Natural killer cell (primary cell): ENCODE measurements around the gene SORBS1. TPM values are rescaled to one million over a fixed set of nuclear protein-coding genes. Genes with fewer than 3 reads are reported as not detected.

Experiments
- ATAC-seq, 3 donors: fragments of 150-1000 bp in 2 of 3; fragments of 200-7000 bp in 1 of 3; cut with Tn5 transposase; 1 replicate in 1 of 3; 2 replicates in 2 of 3; pipeline ENCODE4 v1.10.0; 2021; ENCODE audit warnings: mild to moderate bottlenecking in 2 of 3, moderate library complexity in 2 of 3
- DNase-seq, 2 donors: peaks; one replicate each; pipeline versions ENCODE4 v3.0.0 to v3.0.0-alpha.2; 2013 to 2021; ENCODE audit warnings: mixed read lengths in 1 of 2
- H3K27ac ChIP-seq: one replicate; pipeline ENCODE4 v1.5.1; 2013; ENCODE audit warnings: mild to moderate bottlenecking, low read length
- H3K27me3 ChIP-seq: one replicate; pipeline ENCODE4 v1.6.1; 2013; ENCODE audit warnings: low read length; ENCODE audit not compliant: control insufficient read depth, insufficient read depth
- H3K36me3 ChIP-seq: one replicate; pipeline ENCODE4 v1.6.1; 2013; ENCODE audit warnings: low read length; ENCODE audit not compliant: control insufficient read depth, insufficient read depth
- H3K4me1 ChIP-seq: one replicate; pipeline ENCODE4 v1.6.1; 2013; ENCODE audit warnings: low read length; ENCODE audit not compliant: control insufficient read depth, insufficient read depth
- H3K4me3 ChIP-seq: one replicate; pipeline ENCODE4 v1.5.1; 2013; ENCODE audit warnings: low read length
- H3K9me3 ChIP-seq: one replicate; pipeline ENCODE4 v1.6.1; 2013; ENCODE audit warnings: low read length; ENCODE audit not compliant: control insufficient read depth, insufficient read depth
- H3K27ac Mint-ChIP-seq, 2 donors: one replicate each; pipeline ENCODE4 v1.8.0; 2022; ENCODE audit warnings: mild to moderate bottlenecking in 2 of 2, mixed read lengths in 2 of 2, moderate library complexity in 1 of 2
- H3K27me3 Mint-ChIP-seq, 2 donors: one replicate each; pipeline ENCODE4 v1.8.0; 2022; ENCODE audit warnings: low read depth in 2 of 2, mixed read lengths in 2 of 2
- H3K36me3 Mint-ChIP-seq: one replicate; pipeline ENCODE4 v1.8.0; 2022; ENCODE audit warnings: mixed read lengths
- H3K4me1 Mint-ChIP-seq, 2 donors: one replicate each; pipeline ENCODE4 v1.8.0; 2022; ENCODE audit warnings: mixed read lengths in 2 of 2
- H3K4me3 Mint-ChIP-seq: one replicate; pipeline ENCODE4 v1.8.0; 2022; ENCODE audit warnings: mild to moderate bottlenecking, moderate library complexity, mixed read lengths
- H3K9me3 Mint-ChIP-seq, 2 donors: one replicate each; pipeline ENCODE4 v1.8.0; 2022; ENCODE audit warnings: mixed read lengths in 2 of 2
- WGBS: methylation state at CpG from one replicate; pipeline ENCODE4 v1.1.7; 2013; ENCODE audit warnings: missing lambda C conversion rate; ENCODE audit not compliant: insufficient coverage; 5-methylcytosine and 5-hydroxymethylcytosine counted together
- intact Hi-C: fragments of 100-400 bp; cut with micrococcal nuclease; formaldehyde crosslinking; loops from one replicate; pipeline ENCODE4 v1.14.2; 2022
- total RNA-seq, 4 donors: library from RNA; stranded (reverse); fragments of 120-200 nt in 1 of 4; gene quantifications; one replicate each; pipeline versions ENCODE4 v1.2.3 to v1.2.4, GENCODE V29; 2013 to 2022
- TF ChIP-seq, protein P1 (sequence below): fragments of 200-600 bp; IDR thresholded peaks from one replicate; pipeline ENCODE4 v1.8.0; 2022; ENCODE audit warnings: antibody characterized with exemption

The SORBS1 gene
- total RNA-seq, 3 donors from 2014 or later (not counting 1 experiment from before 2014, with no cell fraction given) = 2.4 to 5.4 (median 2.8) TPM

GRCh38 chr10:95355301-95355700 lies 205.9 kb downstream of the SORBS1 start:
- no peak overlapping the region for H3K27ac ChIP-seq
- intact Hi-C loops = no loop called here
- H3K27me3 ChIP-seq = no peaks in the 10 kb centered on the region
- H3K4me1 ChIP-seq = no peaks in the 10 kb centered on the region
- H3K27me3 Mint-ChIP-seq = no peaks in the 10 kb centered on the region
- no peaks in the 10 kb centered on the region for H3K9me3 Mint-ChIP-seq
- WGBS = 92% methylated on average over 7 of the region's 7 CpGs
- no peaks in the 10 kb centered on the region for H3K36me3 ChIP-seq
- no peak for ATAC-seq
- no peaks in the 10 kb centered on the region for H3K36me3 Mint-ChIP-seq
- H3K9me3 ChIP-seq = no peaks in the 10 kb centered on the region
- no peak overlapping the region for H3K4me3 ChIP-seq
- H3K27ac Mint-ChIP-seq = no peak overlapping the region
- H3K4me3 Mint-ChIP-seq = no peak overlapping the region
- DNase-seq = no peak
- TF ChIP-seq, protein P1, sequence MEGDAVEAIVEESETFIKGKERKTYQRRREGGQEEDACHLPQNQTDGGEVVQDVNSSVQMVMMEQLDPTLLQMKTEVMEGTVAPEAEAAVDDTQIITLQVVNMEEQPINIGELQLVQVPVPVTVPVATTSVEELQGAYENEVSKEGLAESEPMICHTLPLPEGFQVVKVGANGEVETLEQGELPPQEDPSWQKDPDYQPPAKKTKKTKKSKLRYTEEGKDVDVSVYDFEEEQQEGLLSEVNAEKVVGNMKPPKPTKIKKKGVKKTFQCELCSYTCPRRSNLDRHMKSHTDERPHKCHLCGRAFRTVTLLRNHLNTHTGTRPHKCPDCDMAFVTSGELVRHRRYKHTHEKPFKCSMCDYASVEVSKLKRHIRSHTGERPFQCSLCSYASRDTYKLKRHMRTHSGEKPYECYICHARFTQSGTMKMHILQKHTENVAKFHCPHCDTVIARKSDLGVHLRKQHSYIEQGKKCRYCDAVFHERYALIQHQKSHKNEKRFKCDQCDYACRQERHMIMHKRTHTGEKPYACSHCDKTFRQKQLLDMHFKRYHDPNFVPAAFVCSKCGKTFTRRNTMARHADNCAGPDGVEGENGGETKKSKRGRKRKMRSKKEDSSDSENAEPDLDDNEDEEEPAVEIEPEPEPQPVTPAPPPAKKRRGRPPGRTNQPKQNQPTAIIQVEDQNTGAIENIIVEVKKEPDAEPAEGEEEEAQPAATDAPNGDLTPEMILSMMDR = no peak
- H3K4me1 Mint-ChIP-seq = no peaks in the 10 kb centered on the region

DNA sequence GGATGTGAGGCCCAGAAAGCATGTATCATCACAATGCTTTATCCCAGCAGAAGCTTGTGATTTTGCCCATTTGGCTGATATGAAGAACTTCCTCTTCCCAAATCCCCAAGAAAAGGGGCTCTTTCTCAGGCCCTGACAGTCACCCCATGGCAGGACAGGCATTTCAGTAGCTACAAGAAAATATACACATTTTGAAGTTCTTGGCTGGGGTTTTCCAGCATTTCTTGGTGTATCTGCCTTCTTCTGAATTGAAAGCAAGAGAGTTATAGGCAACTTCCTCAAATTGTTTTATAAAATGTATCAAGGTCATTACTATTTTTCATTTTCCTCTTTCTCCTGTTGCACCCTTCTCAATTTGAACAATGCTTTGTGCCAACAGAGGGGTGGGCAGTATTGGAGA lies 207.1 kb downstream of the SORBS1 start:
- DNase-seq = no peak
- Mint-ChIP-seq H3K36me3 (no peaks in the 10 kb centered on the region), H3K4me3 (no peak overlapping the region), H3K4me1 (no peaks in the 10 kb centered on the region), H3K27me3 (no peaks in the 10 kb centered on the region), H3K27ac (no peak overlapping the region), H3K9me3 (no peaks in the 10 kb centered on the region)
- H3K27ac ChIP-seq = no peak overlapping the region
- no peaks in the 10 kb centered on the region for H3K36me3 ChIP-seq
- no peak overlapping the region for H3K4me3 ChIP-seq
- TF ChIP-seq, protein P1 = no peak
- H3K27me3 ChIP-seq = no peaks in the 10 kb centered on the region
- H3K4me1 ChIP-seq = no peaks in the 10 kb centered on the region
- ATAC-seq = no peak
- no peaks in the 10 kb centered on the region for H3K9me3 ChIP-seq
- intact Hi-C loops = no loop called here

GRCh38 chr10:95353123-95353522 lies 208.0 kb downstream of the SORBS1 start:
- Mint-ChIP-seq H3K4me1 (no peaks in the 10 kb centered on the region), H3K27me3 (no peaks in the 10 kb centered on the region), H3K36me3 (no peaks in the 10 kb centered on the region), H3K27ac (no peak overlapping the region), H3K4me3 (no peak overlapping the region), H3K9me3 (no peaks in the 10 kb centered on the region)
- DNase-seq (no peak), ATAC-seq (no peak)
- intact Hi-C loops = no loop called here
- Histone ChIP-seq H3K36me3 (no peaks in the 10 kb centered on the region), H3K4me3 (no peak overlapping the region), H3K4me1 (no peaks in the 10 kb centered on the region), H3K27ac (no peak overlapping the region), H3K9me3 (no peaks in the 10 kb centered on the region), H3K27me3 (no peaks in the 10 kb centered on the region)
- TF ChIP-seq, protein P1 = no peak

GRCh38 chr10:95352684-95353083 lies 208.5 kb downstream of the SORBS1 start:
- ATAC-seq (no peak), DNase-seq (no peak)
- H3K4me3 ChIP-seq = no peak overlapping the region
- H3K27ac ChIP-seq = no peak overlapping the region
- intact Hi-C loops = no loop called here
- WGBS = 96% methylated on average over 2 of the region's 2 CpGs
- H3K36me3 ChIP-seq = no peaks in the 10 kb centered on the region
- Mint-ChIP-seq H3K27ac (no peak overlapping the region), H3K27me3 (no peaks in the 10 kb centered on the region), H3K4me1 (no peaks in the 10 kb centered on the region), H3K9me3 (no peaks in the 10 kb centered on the region), H3K36me3 (no peaks in the 10 kb centered on the region), H3K4me3 (no peak overlapping the region)
- TF ChIP-seq, protein P1 = no peak
- no peaks in the 10 kb centered on the region for H3K27me3 ChIP-seq
- no peaks in the 10 kb centered on the region for H3K4me1 ChIP-seq
- no peaks in the 10 kb centered on the region for H3K9me3 ChIP-seq
